Astrocyte (in vitro differentiated cells and primary cell): ENCODE results near the gene SNX32.

Source experiments
- CTCF ChIP-seq: IDR thresholded peaks from 2 replicates; pipeline ENCODE4 v1.5.1; 2011; ENCODE audit warnings: low read depth, mild to moderate bottlenecking, inconsistent platforms, low read length, moderate library complexity; ENCODE audit not compliant: insufficient read depth
- EZH2 ChIP-seq: IDR thresholded peaks from 2 replicates; pipeline ENCODE4 v1.6.1; 2012; ENCODE audit warnings: mild to moderate bottlenecking, low read length, inconsistent platforms; ENCODE audit not compliant: insufficient read depth

- TF ChIP-seq CTCF (no peak), EZH2 (no peak)
Measured at GRCh38 chr11:65802841-65803240, 30.9 kb upstream of the SNX32 start.
